ENCODE results near the gene PAPSS1.

DNA sequence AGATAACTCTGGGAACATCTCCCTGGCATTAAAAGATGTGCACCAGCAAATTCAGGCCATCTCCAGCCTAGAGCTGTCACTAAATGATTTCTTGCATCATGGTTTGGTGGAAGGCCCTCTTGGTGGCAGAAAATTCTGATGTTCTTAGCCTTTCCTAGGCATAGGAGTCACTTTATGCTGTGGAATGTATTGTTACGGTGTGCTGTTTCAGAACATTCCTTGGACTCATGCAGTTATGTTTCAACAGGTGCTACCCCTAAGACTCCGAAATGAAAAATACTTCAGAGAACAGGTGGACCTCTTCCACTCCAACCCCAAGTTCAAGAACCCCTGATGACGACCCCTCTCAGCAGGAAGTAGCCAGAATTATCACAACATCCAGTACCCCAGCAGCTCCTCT is 20.3 kb upstream of the PAPSS1 start:
- TF ChIP-seq, protein P1, sequence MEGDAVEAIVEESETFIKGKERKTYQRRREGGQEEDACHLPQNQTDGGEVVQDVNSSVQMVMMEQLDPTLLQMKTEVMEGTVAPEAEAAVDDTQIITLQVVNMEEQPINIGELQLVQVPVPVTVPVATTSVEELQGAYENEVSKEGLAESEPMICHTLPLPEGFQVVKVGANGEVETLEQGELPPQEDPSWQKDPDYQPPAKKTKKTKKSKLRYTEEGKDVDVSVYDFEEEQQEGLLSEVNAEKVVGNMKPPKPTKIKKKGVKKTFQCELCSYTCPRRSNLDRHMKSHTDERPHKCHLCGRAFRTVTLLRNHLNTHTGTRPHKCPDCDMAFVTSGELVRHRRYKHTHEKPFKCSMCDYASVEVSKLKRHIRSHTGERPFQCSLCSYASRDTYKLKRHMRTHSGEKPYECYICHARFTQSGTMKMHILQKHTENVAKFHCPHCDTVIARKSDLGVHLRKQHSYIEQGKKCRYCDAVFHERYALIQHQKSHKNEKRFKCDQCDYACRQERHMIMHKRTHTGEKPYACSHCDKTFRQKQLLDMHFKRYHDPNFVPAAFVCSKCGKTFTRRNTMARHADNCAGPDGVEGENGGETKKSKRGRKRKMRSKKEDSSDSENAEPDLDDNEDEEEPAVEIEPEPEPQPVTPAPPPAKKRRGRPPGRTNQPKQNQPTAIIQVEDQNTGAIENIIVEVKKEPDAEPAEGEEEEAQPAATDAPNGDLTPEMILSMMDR (IDR thresholded peaks at IDR 0.05) = peak in 3 of 5 experiments; percentile 6 to 15 (median 14)
- TF ChIP-seq POLR2A (IDR thresholded peaks at IDR 0.05) = no peak

Data from tibial nerve (tissue), 3 donors.